B cell (primary cell): ENCODE results near the gene HS3ST6.

ENCODE experiments used
- CTCF ChIP-seq: fragments of 200-600 bp; IDR thresholded peaks from one replicate; pipeline ENCODE4 v1.8.0; 2022; ENCODE audit warnings: antibody characterized with exemption, mild to moderate bottlenecking
- EZH2 ChIP-seq: IDR thresholded peaks from 2 replicates; pipeline ENCODE4 v1.6.1; 2012; ENCODE audit warnings: borderline replicate concordance, low read depth, mild to moderate bottlenecking, moderate library complexity, low read length; ENCODE audit not compliant: insufficient read depth, poor library complexity, severe bottlenecking

GRCh38 chr16:1959269-1960039 is 41.2 kb upstream of the HS3ST6 start, which contains the start of gene NDUFB10:
- peak; percentile 80 for TF ChIP-seq CTCF
- no peak for TF ChIP-seq EZH2
